Activated B cell treated with CpG ODN at 0.5 μM for 24 hours (primary cell): Measurements from ENCODE around the gene NUDT2. TPM values are rescaled to one million over a fixed set of nuclear protein-coding genes. Genes with fewer than 3 reads are reported as not detected.
"Not testable (repeated sequence)": the region's sequence is repeated elsewhere in the genome, so short reads cannot be mapped to it uniquely, and the experiment has no call there.

Source experiments
- ATAC-seq: fragments of 200-7000 bp; cut with Tn5 transposase; one replicate; pipeline ENCODE4 v1.10.0; 2021; ENCODE audit warnings: low read depth, mild to moderate bottlenecking, moderate library complexity
- CTCF ChIA-PET: fragments of 350-600 bp; sonication (Branson Sonifier 250); formaldehyde crosslinking; loops from one replicate; lab custom pipeline; 2021; ENCODE audit warnings: antibody characterized with exemption; lab: Charles Lee
- POLR2A ChIA-PET: fragments of 350-600 bp; sonication (Branson Sonifier 250); formaldehyde crosslinking; loops from one replicate; lab custom pipeline; 2021; ENCODE audit warnings: antibody characterized with exemption; lab: Charles Lee
- DNase-seq: peaks from one replicate; pipeline ENCODE4 v3.0.0; 2022
- H3K27ac Mint-ChIP-seq: one replicate; pipeline ENCODE4 v1.8.0; 2020; ENCODE audit warnings: mixed read lengths
- H3K27me3 Mint-ChIP-seq: one replicate; pipeline ENCODE4 v1.8.0; 2021; ENCODE audit warnings: mixed read lengths
- H3K36me3 Mint-ChIP-seq: one replicate; pipeline ENCODE4 v1.8.0; 2021; ENCODE audit warnings: low read depth, mixed read lengths
- H3K4me1 Mint-ChIP-seq: one replicate; pipeline ENCODE4 v1.8.0; 2021; ENCODE audit warnings: mixed read lengths
- H3K4me3 Mint-ChIP-seq: one replicate; pipeline ENCODE4 v1.8.0; 2020; ENCODE audit warnings: mild to moderate bottlenecking, mixed read lengths
- H3K9me3 Mint-ChIP-seq: one replicate; pipeline ENCODE4 v1.8.0; 2020; ENCODE audit warnings: mixed read lengths
- intact Hi-C: fragments of 100-400 bp; cut with micrococcal nuclease; formaldehyde crosslinking; loops from one replicate; pipeline ENCODE4 v1.15.1; 2024
- total RNA-seq: library from RNA; stranded (reverse); gene quantifications from 2 replicates; pipeline ENCODE4 v1.2.3, GENCODE V29; 2022
- TF ChIP-seq, protein P1 (sequence below): fragments of 200-600 bp; IDR thresholded peaks from one replicate; pipeline ENCODE4 v1.8.0; 2022; ENCODE audit warnings: antibody characterized with exemption, mild to moderate bottlenecking

The NUDT2 gene
- total RNA-seq, 1 donor from 2014 or later, result 19.7 TPM

DNA sequence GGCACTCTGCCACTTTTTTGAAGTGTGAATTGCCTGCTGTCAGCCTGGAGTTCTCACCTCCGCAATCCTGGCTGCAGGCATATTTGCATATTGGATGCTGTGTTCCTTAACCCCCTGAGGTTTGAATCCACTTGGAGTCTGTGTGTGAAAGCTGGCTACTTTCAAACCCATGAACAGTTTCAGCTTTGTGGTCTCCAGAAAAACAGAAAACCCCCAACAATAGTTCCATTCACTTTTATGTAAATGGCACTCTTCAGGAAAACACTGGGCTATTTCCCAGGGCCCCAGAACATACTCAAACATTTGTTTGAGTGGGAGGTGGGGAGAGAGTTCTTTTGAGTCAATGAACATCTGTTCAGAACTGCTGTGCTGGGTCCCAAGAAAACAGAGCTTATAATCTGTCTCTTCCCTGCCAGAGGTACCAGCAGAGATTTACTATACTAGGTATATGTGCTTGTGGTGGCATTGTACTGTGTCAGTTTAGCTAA lies 5.0 kb downstream of the NUDT2 start:
- Mint-ChIP-seq H3K27ac (no peak overlapping the region), H3K4me3 (no peak overlapping the region), H3K9me3 (no peaks in the 10 kb centered on the region), H3K27me3 (no peaks in the 10 kb centered on the region), H3K36me3 (peaks cover 20% of the 10 kb centered on the region), H3K4me1 (peaks cover 26% of the 10 kb centered on the region)
- DNase-seq (no peak), ATAC-seq (no peak)
- TF ChIP-seq, protein P1, sequence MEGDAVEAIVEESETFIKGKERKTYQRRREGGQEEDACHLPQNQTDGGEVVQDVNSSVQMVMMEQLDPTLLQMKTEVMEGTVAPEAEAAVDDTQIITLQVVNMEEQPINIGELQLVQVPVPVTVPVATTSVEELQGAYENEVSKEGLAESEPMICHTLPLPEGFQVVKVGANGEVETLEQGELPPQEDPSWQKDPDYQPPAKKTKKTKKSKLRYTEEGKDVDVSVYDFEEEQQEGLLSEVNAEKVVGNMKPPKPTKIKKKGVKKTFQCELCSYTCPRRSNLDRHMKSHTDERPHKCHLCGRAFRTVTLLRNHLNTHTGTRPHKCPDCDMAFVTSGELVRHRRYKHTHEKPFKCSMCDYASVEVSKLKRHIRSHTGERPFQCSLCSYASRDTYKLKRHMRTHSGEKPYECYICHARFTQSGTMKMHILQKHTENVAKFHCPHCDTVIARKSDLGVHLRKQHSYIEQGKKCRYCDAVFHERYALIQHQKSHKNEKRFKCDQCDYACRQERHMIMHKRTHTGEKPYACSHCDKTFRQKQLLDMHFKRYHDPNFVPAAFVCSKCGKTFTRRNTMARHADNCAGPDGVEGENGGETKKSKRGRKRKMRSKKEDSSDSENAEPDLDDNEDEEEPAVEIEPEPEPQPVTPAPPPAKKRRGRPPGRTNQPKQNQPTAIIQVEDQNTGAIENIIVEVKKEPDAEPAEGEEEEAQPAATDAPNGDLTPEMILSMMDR, result no peak
- intact Hi-C loops, result loop anchor here (5.0 kb wide), 1 partner anchor 188 kb away; the partner anchor contains the start of gene ENHO
- POLR2A ChIA-PET, result no interaction called here
- CTCF ChIA-PET, result interaction anchor here (0.7 to 3.2 kb wide), 5 partner anchors 10 to 258 kb away, joined by 3 to 13 read pairs (median 3); partner anchors contain the start of gene MYORG

DNA sequence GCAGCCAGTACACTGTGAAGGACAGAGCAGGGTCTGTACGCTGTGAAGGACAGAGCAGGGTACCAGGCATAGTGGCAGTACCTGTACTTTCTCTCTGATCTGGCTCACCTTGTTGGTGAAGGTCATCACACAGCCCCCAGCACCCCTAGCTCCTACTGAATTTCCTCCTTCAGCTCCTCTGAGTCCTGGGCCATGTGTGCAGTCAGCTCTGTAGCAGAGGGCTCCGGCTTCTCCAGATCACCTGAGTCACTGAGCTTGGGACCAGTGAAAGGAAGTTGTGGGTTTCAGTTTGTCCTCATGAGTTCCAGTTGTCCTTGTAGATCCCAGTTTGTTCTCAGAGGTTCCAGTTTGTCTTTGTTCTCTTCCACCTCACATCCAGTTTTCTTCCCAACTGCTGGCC lies 5.5 kb downstream of the NUDT2 start:
- ChIA-PET POLR2A (no interaction called here), CTCF (interaction anchor here (1.1 to 3.2 kb wide), 4 partner anchors 9 to 168 kb away, joined by 3 to 13 read pairs (median 7); partner anchors contain the start of gene MYORG)
- no peak overlapping the region for H3K27ac Mint-ChIP-seq
- peaks cover 16% of the 10 kb centered on the region for H3K36me3 Mint-ChIP-seq
- TF ChIP-seq, protein P1, result no peak
- no peaks in the 10 kb centered on the region for H3K9me3 Mint-ChIP-seq
- no peaks in the 10 kb centered on the region for H3K27me3 Mint-ChIP-seq
- peaks cover 22% of the 10 kb centered on the region for H3K4me1 Mint-ChIP-seq
- intact Hi-C loops, result loop anchor here (5.0 kb wide), 1 partner anchor 187 kb away; the partner anchor contains the start of gene ENHO
- ATAC-seq, result no peak
- no peak overlapping the region for H3K4me3 Mint-ChIP-seq
- no peak for DNase-seq

DNA sequence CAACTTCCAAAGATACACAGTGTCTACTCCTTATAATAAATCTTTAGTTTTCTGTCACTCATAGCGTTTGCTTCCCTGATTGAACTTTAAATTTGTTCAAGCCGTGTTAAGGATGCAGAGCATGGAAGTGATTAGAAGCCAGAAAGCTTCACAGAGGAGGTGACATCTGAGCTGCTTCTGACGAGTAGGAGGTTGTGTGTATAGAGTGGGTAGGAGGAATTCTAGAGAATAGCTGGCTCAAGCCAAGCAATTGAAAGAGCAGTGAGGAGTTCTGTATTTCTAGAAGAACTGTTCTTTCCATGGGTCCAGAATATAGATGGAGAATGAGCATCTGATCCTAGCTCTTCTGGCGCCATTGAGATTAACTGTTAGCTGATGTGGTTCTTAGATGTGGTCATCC lies 6.0 kb downstream of the NUDT2 start:
- H3K27ac Mint-ChIP-seq, result no peak overlapping the region
- H3K4me3 Mint-ChIP-seq, result no peak overlapping the region
- POLR2A ChIA-PET, result no interaction called here
- no peaks in the 10 kb centered on the region for H3K9me3 Mint-ChIP-seq
- CTCF ChIA-PET, result no interaction called here
- DNase-seq (no peak), ATAC-seq (no peak)
- TF ChIP-seq, protein P1, result no peak
- no peaks in the 10 kb centered on the region for H3K27me3 Mint-ChIP-seq
- intact Hi-C loops, result no loop called here
- H3K4me1 Mint-ChIP-seq, result peaks cover 17% of the 10 kb centered on the region
- H3K36me3 Mint-ChIP-seq, result peaks cover 20% of the 10 kb centered on the region

DNA sequence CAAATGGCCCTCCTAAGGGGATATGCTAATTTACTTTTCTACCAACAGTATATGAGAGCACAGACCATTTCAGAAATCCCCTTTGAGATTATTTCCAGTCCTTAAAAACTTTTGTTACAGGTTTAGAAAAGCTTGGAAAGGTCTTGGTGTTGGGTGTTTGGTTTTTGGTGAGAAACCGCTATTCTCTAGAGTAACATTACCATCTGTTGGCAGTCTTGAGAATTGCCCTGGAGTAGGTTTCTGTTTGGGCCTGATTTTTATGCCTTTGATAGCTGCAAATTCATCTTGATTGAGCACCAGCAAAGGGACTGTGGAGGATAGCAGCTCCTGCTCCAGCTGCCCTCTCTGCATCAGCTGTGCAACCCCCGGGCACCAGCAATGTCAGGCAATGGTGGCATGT lies 8.0 kb downstream of the NUDT2 start:
- Mint-ChIP-seq H3K4me1 (peaks cover under 1% of the 10 kb centered on the region), H3K27me3 (no peaks in the 10 kb centered on the region), H3K27ac (no peak overlapping the region), H3K9me3 (no peaks in the 10 kb centered on the region), H3K36me3 (peaks cover 35% of the 10 kb centered on the region), H3K4me3 (no peak overlapping the region)
- ATAC-seq (no peak), DNase-seq (no peak)
- TF ChIP-seq, protein P1, result no peak
- intact Hi-C loops, result no loop called here
- ChIA-PET POLR2A (no interaction called here), CTCF (interaction anchor here (1.0 kb wide), 1 partner anchor 41 kb away, joined by 3 read pairs; no protein-coding TSS in a partner anchor)

DNA sequence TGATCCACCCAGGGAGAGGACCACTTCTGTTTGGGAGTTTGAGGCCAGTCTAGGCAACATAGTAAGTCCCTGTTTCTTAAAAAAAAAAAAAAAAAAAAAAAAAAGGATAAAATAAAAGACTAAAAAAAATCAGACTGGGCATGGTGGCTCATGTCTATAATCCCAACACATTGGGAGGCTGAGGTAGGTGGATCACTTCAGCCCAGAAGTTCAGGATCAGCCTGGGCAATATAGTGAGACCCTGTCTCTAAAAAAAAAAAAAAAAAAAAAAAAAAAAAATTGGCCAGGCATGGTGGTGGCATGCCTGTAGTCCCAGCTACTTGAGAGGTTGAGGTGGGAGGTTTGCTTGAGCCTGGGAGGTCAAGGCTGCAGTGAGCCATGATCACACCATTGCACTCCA lies 8.7 kb downstream of the NUDT2 start:
- DNase-seq, H3K4me1 Mint-ChIP-seq, H3K4me3 Mint-ChIP-seq, H3K9me3 Mint-ChIP-seq, H3K27ac Mint-ChIP-seq, H3K27me3 Mint-ChIP-seq, POLR2A ChIA-PET, ATAC-seq, intact Hi-C loops: not testable (repeated sequence)
- H3K36me3 Mint-ChIP-seq, result peaks cover 38% of the 10 kb centered on the region
- CTCF ChIA-PET, result interaction anchor here (1.0 kb wide), 1 partner anchor 40 kb away, joined by 3 read pairs; no protein-coding TSS in a partner anchor
